Sciatic nerve (tissue), 2 donors: Measurements from ENCODE around the gene ZFAND3. TPM values are rescaled to one million over a fixed set of nuclear protein-coding genes. Genes with fewer than 3 reads are reported as not detected.
A peak's percentile ranks its signal among the peaks of the same experiment; 100 is the strongest.

Experiments used
- ATAC-seq: fragments of 200-7000 bp; cut with Tn5 transposase; one replicate; pipeline ENCODE4 v1.9.1; 2020; ENCODE audit warnings: mild to moderate bottlenecking, moderate library complexity
- DNase-seq: peaks from one replicate; pipeline ENCODE4 v3.0.0-alpha.2; 2020; ENCODE audit warnings: low spot score
- intact Hi-C: fragments of 100-400 bp; cut with DNase I; formaldehyde crosslinking; loops from one replicate; pipeline ENCODE4 v1.14.2; 2022
- total RNA-seq: library from RNA; stranded (reverse); fragmentation: NEBNext Ultra II Directional; extraction: Animal tissue kit (Norgen Biotek cat#: 25700); gene quantifications from one replicate; pipeline ENCODE4 v1.2.1, GENCODE V29; 2021
- donor health status: DM: no; HTN: no; CAD: no.
- donor health status: DM: no; HTN: no; CAD: no.

ZFAND3 gene
- total RNA-seq, 1 donor from 2014 or later, result 58.9 TPM

GRCh38 chr6:37856285-37856684 is 36.8 kb downstream of the ZFAND3 start:
- intact Hi-C loops, result no loop called here
- no peak for ATAC-seq

GRCh38 chr6:37858363-37858762 is 38.8 kb downstream of the ZFAND3 start:
- no peak for DNase-seq
- no peak for ATAC-seq
- intact Hi-C loops, result no loop called here

More at GRCh38 chr6:37856285-37856684, 36.8 kb downstream of the ZFAND3 start:
- no peak for DNase-seq

- ATAC-seq, result no peak
- intact Hi-C loops, result no loop called here
- no peak for DNase-seq
Measured at GRCh38 chr6:37860226-37860839, 40.8 kb downstream of the ZFAND3 start.

- intact Hi-C loops, result no loop called here
- no peak for ATAC-seq
- DNase-seq, result no peak
Measured at GRCh38 chr6:37861452-37861851, 41.9 kb downstream of the ZFAND3 start.

- intact Hi-C loops, result no loop called here
- ATAC-seq (no peak), DNase-seq (no peak)
Measured at GRCh38 chr6:37862430-37862829, 42.9 kb downstream of the ZFAND3 start.

GRCh38 chr6:37862992-37863391 is 43.5 kb downstream of the ZFAND3 start:
- no peak for DNase-seq
- no peak for ATAC-seq
- intact Hi-C loops, result no loop called here

- ATAC-seq (no peak), DNase-seq (no peak)
- intact Hi-C loops, result no loop called here
Measured at GRCh38 chr6:37864250-37864649, 44.7 kb downstream of the ZFAND3 start.

- no peak for DNase-seq
- intact Hi-C loops, result no loop called here
Measured at GRCh38 chr6:37865504-37865903, 46.0 kb downstream of the ZFAND3 start.

GRCh38 chr6:37866590-37867507 is 47.3 kb downstream of the ZFAND3 start:
- intact Hi-C loops, result no loop called here
- no peak for DNase-seq
- ATAC-seq, result no peak

More at GRCh38 chr6:37865504-37865903, 46.0 kb downstream of the ZFAND3 start:
- no peak for ATAC-seq

GRCh38 chr6:37867756-37868446 is 48.4 kb downstream of the ZFAND3 start:
- no peak for DNase-seq
- ATAC-seq, result no peak
- intact Hi-C loops, result no loop called here

- intact Hi-C loops, result no loop called here
- DNase-seq (no peak), ATAC-seq (no peak)
Measured at GRCh38 chr6:37868447-37868825, 48.9 kb downstream of the ZFAND3 start.

GRCh38 chr6:37871616-37872372 is 52.3 kb downstream of the ZFAND3 start:
- intact Hi-C loops, result no loop called here

GRCh38 chr6:37872373-37872745 is 52.8 kb downstream of the ZFAND3 start:
- DNase-seq, result no peak
- intact Hi-C loops, result no loop called here
- ATAC-seq, result no peak

More at GRCh38 chr6:37871616-37872372, 52.3 kb downstream of the ZFAND3 start:
- ATAC-seq, result no peak
- DNase-seq, result no peak

- intact Hi-C loops, result no loop called here
- DNase-seq (no peak), ATAC-seq (no peak)
Measured at GRCh38 chr6:37874726-37875125, 55.2 kb downstream of the ZFAND3 start.

GRCh38 chr6:37875561-37876309 is 56.2 kb downstream of the ZFAND3 start:
- no peak for DNase-seq
- ATAC-seq, result no peak
- intact Hi-C loops, result no loop called here

- DNase-seq (no peak), ATAC-seq (no peak)
- intact Hi-C loops, result no loop called here
Measured at GRCh38 chr6:37876843-37877242, 57.3 kb downstream of the ZFAND3 start.

GRCh38 chr6:37877373-37878149 is 58.0 kb downstream of the ZFAND3 start:
- intact Hi-C loops, result no loop called here
- peak; percentile 48 for ATAC-seq
- no peak for DNase-seq
